Upper lobe of left lung (tissue), 4 donors: ENCODE data around the gene SGSH.
A peak's percentile ranks its signal among the peaks of the same experiment; 100 is the strongest.

ENCODE experiments used
- EP300 ChIP-seq, 4 donors: sonication (generic); formaldehyde crosslinking; IDR thresholded peaks; one replicate each; pipeline ENCODE4 v1.5.1; 2017; ENCODE audit warnings: antibody characterized with exemption in 4 of 4, control low read depth in 2 of 4
- POLR2A ChIP-seq, 4 donors: fragments of 450-650 bp; IDR thresholded peaks; one replicate each; pipeline ENCODE4 v1.5.1; 2016 to 2017; ENCODE audit warnings: antibody characterized with exemption in 4 of 4, mild to moderate bottlenecking in 2 of 4
- TF ChIP-seq, protein P1 (sequence below), 6 experiments: fragments of 450-650 bp in 4 of 6; fragments of 200-600 bp in 2 of 6; sonication (generic) in 2 of 6; IDR thresholded peaks; one replicate each; pipeline ENCODE4 v1.5.1; 2016 to 2019; ENCODE audit warnings: antibody characterized with exemption in 6 of 6

DNA sequence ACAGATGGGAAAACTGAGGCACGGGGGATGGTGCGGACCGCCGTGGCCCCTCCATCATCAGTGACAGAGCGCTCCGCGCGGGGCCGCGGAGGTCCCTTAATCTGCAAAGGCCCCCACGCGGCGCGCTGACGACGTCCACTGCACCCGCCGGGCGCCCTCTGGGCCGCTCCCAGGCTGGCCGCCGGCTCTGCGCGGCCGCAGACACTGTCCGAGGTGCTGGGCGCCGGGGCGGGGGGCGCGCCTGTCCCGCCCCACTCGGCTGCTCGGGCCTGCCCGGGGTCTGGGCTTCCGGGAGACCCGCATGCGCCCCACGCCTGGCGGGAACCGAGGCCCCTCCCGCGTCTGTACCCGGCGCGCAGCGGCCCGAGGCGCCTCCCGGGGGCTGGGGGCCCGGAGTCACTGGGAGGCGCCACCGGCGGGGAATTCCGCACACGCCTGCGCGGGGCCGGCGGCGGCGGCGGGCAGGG lies 40.0 kb upstream of the SGSH start:
- TF ChIP-seq, protein P1, sequence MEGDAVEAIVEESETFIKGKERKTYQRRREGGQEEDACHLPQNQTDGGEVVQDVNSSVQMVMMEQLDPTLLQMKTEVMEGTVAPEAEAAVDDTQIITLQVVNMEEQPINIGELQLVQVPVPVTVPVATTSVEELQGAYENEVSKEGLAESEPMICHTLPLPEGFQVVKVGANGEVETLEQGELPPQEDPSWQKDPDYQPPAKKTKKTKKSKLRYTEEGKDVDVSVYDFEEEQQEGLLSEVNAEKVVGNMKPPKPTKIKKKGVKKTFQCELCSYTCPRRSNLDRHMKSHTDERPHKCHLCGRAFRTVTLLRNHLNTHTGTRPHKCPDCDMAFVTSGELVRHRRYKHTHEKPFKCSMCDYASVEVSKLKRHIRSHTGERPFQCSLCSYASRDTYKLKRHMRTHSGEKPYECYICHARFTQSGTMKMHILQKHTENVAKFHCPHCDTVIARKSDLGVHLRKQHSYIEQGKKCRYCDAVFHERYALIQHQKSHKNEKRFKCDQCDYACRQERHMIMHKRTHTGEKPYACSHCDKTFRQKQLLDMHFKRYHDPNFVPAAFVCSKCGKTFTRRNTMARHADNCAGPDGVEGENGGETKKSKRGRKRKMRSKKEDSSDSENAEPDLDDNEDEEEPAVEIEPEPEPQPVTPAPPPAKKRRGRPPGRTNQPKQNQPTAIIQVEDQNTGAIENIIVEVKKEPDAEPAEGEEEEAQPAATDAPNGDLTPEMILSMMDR (IDR thresholded peaks at IDR 0.05) = peak in 3 of 6 experiments; percentile 7 to 33 (median 29)
- TF ChIP-seq EP300 (IDR thresholded peaks at IDR 0.05) (no peak), POLR2A (IDR thresholded peaks at IDR 0.05) (peak in 2 of 4 donors; percentile 74 to 84)
